GM18907 (cell line): ENCODE data around the gene CAPN1.
"Not testable (repeated sequence)": the region's sequence is repeated elsewhere in the genome, so short reads cannot be mapped to it uniquely, and the experiment has no call there.

Source experiments
- ATAC-seq: cut with Tn5 transposase; IDR thresholded peaks from one replicate; pipeline ENCODE4 v1.9.1; 2021; ENCODE audit warnings: mild to moderate bottlenecking, moderate library complexity; ENCODE audit not compliant: unreplicated experiment

CAPN1 gene

GRCh38 chr11:65216830-65217229 is 35.1 kb downstream of the CAPN1 start:
- no peak for ATAC-seq

- ATAC-seq: no peak
These were observed 36.0 kb downstream of the CAPN1 start for GRCh38 chr11:65217441-65218423.

- ATAC-seq: no peak
These were observed 36.7 kb downstream of the CAPN1 start for GRCh38 chr11:65218446-65218845.

GRCh38 chr11:65219930-65220213 is 38.1 kb downstream of the CAPN1 start:
- ATAC-seq: no peak

GRCh38 chr11:65221026-65221425 is 39.3 kb downstream of the CAPN1 start:
- no peak for ATAC-seq

GRCh38 chr11:65223011-65223410 is 41.3 kb downstream of the CAPN1 start:
- ATAC-seq: no peak

GRCh38 chr11:65224930-65225278 is 43.2 kb downstream of the CAPN1 start:
- ATAC-seq: no peak

- no peak for ATAC-seq
These were observed 43.8 kb downstream of the CAPN1 start for GRCh38 chr11:65225279-65226102.

GRCh38 chr11:65226103-65226442 is 44.3 kb downstream of the CAPN1 start:
- ATAC-seq: no peak

GRCh38 chr11:65227879-65228278 is 46.2 kb downstream of the CAPN1 start:
- no peak for ATAC-seq

GRCh38 chr11:65236194-65237059 is 54.7 kb downstream of the CAPN1 start:
- no peak for ATAC-seq

GRCh38 chr11:65238302-65238701 is 56.6 kb downstream of the CAPN1 start:
- not testable (repeated sequence) for ATAC-seq

GRCh38 chr11:65241134-65241533 is 59.4 kb downstream of the CAPN1 start:
- no peak for ATAC-seq

GRCh38 chr11:65241692-65242091 is 60.0 kb downstream of the CAPN1 start:
- ATAC-seq: no peak

GRCh38 chr11:65242389-65242788 is 60.7 kb downstream of the CAPN1 start:
- no peak for ATAC-seq

- no peak for ATAC-seq
These were observed 62.1 kb downstream of the CAPN1 start for GRCh38 chr11:65243797-65244196.

GRCh38 chr11:65245046-65245445 is 63.3 kb downstream of the CAPN1 start:
- not testable (repeated sequence) for ATAC-seq

GRCh38 chr11:65246506-65246905 is 64.8 kb downstream of the CAPN1 start:
- no peak for ATAC-seq

- not testable (repeated sequence) for ATAC-seq
These were observed 66.5 kb downstream of the CAPN1 start for GRCh38 chr11:65248184-65248710.

GRCh38 chr11:65251476-65251875 is 69.7 kb downstream of the CAPN1 start:
- no peak for ATAC-seq

GRCh38 chr11:65254724-65255123 is 73.0 kb downstream of the CAPN1 start:
- ATAC-seq: no peak
